Natural killer cell (primary cell): ENCODE data around the gene DENND2A. TPM values are rescaled to one million over a fixed set of nuclear protein-coding genes. Genes with fewer than 3 reads are reported as not detected.

ENCODE experiments used
- ATAC-seq, 3 donors: fragments of 150-1000 bp in 2 of 3; fragments of 200-7000 bp in 1 of 3; cut with Tn5 transposase; 1 replicate in 1 of 3; 2 replicates in 2 of 3; pipeline ENCODE4 v1.10.0; 2021; ENCODE audit warnings: mild to moderate bottlenecking in 2 of 3, moderate library complexity in 2 of 3
- DNase-seq, 2 donors: peaks; one replicate each; pipeline versions ENCODE4 v3.0.0 to v3.0.0-alpha.2; 2013 to 2021; ENCODE audit warnings: mixed read lengths in 1 of 2
- H3K27ac ChIP-seq: one replicate; pipeline ENCODE4 v1.5.1; 2013; ENCODE audit warnings: mild to moderate bottlenecking, low read length
- H3K27me3 ChIP-seq: one replicate; pipeline ENCODE4 v1.6.1; 2013; ENCODE audit warnings: low read length; ENCODE audit not compliant: control insufficient read depth, insufficient read depth
- H3K36me3 ChIP-seq: one replicate; pipeline ENCODE4 v1.6.1; 2013; ENCODE audit warnings: low read length; ENCODE audit not compliant: control insufficient read depth, insufficient read depth
- H3K4me1 ChIP-seq: one replicate; pipeline ENCODE4 v1.6.1; 2013; ENCODE audit warnings: low read length; ENCODE audit not compliant: control insufficient read depth, insufficient read depth
- H3K4me3 ChIP-seq: one replicate; pipeline ENCODE4 v1.5.1; 2013; ENCODE audit warnings: low read length
- H3K9me3 ChIP-seq: one replicate; pipeline ENCODE4 v1.6.1; 2013; ENCODE audit warnings: low read length; ENCODE audit not compliant: control insufficient read depth, insufficient read depth
- H3K27ac Mint-ChIP-seq, 2 donors: one replicate each; pipeline ENCODE4 v1.8.0; 2022; ENCODE audit warnings: mild to moderate bottlenecking in 2 of 2, mixed read lengths in 2 of 2, moderate library complexity in 1 of 2
- H3K27me3 Mint-ChIP-seq, 2 donors: one replicate each; pipeline ENCODE4 v1.8.0; 2022; ENCODE audit warnings: low read depth in 2 of 2, mixed read lengths in 2 of 2
- H3K36me3 Mint-ChIP-seq: one replicate; pipeline ENCODE4 v1.8.0; 2022; ENCODE audit warnings: mixed read lengths
- H3K4me1 Mint-ChIP-seq, 2 donors: one replicate each; pipeline ENCODE4 v1.8.0; 2022; ENCODE audit warnings: mixed read lengths in 2 of 2
- H3K4me3 Mint-ChIP-seq: one replicate; pipeline ENCODE4 v1.8.0; 2022; ENCODE audit warnings: mild to moderate bottlenecking, moderate library complexity, mixed read lengths
- H3K9me3 Mint-ChIP-seq, 2 donors: one replicate each; pipeline ENCODE4 v1.8.0; 2022; ENCODE audit warnings: mixed read lengths in 2 of 2
- CTCF ChIP-seq: fragments of 200-600 bp; IDR thresholded peaks from one replicate; pipeline ENCODE4 v1.8.0; 2022; ENCODE audit warnings: antibody characterized with exemption
- WGBS: methylation state at CpG from one replicate; pipeline ENCODE4 v1.1.7; 2013; ENCODE audit warnings: missing lambda C conversion rate; ENCODE audit not compliant: insufficient coverage; 5-methylcytosine and 5-hydroxymethylcytosine counted together
- intact Hi-C: fragments of 100-400 bp; cut with micrococcal nuclease; formaldehyde crosslinking; loops from one replicate; pipeline ENCODE4 v1.14.2; 2022
- total RNA-seq, 4 donors: library from RNA; stranded (reverse); fragments of 120-200 nt in 1 of 4; gene quantifications; one replicate each; pipeline versions ENCODE4 v1.2.3 to v1.2.4, GENCODE V29; 2013 to 2022

DENND2A gene
- total RNA-seq, 3 donors from 2014 or later (not counting 1 experiment from before 2014, with no cell fraction given) = 0.12 TPM; not detected in 2

- Histone ChIP-seq H3K9me3 (no peaks in the 10 kb centered on the region), H3K4me3 (no peak overlapping the region), H3K27ac (no peak overlapping the region), H3K27me3 (no peaks in the 10 kb centered on the region), H3K36me3 (no peaks in the 10 kb centered on the region), H3K4me1 (no peaks in the 10 kb centered on the region)
- H3K27ac Mint-ChIP-seq = no peak overlapping the region
- 75% methylated on average over 4 of the region's 4 CpGs for WGBS
- peaks cover 17% of the 10 kb centered on the region in 2 donors for H3K27me3 Mint-ChIP-seq
- no peaks in the 10 kb centered on the region for H3K9me3 Mint-ChIP-seq
- no peak overlapping the region for H3K4me3 Mint-ChIP-seq
- peaks cover 0 to 4% of the 10 kb centered on the region in 2 donors for H3K4me1 Mint-ChIP-seq
- ATAC-seq (no peak), DNase-seq (no peak)
- H3K36me3 Mint-ChIP-seq = no peaks in the 10 kb centered on the region
- intact Hi-C loops = no loop called here
- TF ChIP-seq CTCF = no peak
Measured at GRCh38 chr7:140541176-140541512, 99.5 kb downstream of the DENND2A start.

- intact Hi-C loops = no loop called here
- no peaks in the 10 kb centered on the region for H3K36me3 Mint-ChIP-seq
- no peaks in the 10 kb centered on the region for H3K36me3 ChIP-seq
- no peak overlapping the region for H3K4me3 Mint-ChIP-seq
- TF ChIP-seq CTCF = no peak
- no peak for DNase-seq
- no peaks in the 10 kb centered on the region for H3K9me3 ChIP-seq
- H3K27me3 ChIP-seq = no peaks in the 10 kb centered on the region
- peaks cover 0 to 4% of the 10 kb centered on the region in 2 donors for H3K4me1 Mint-ChIP-seq
- 90% methylated on average over 18 of the region's 18 CpGs for WGBS
- no peaks in the 10 kb centered on the region for H3K4me1 ChIP-seq
- no peak overlapping the region for H3K27ac ChIP-seq
- H3K4me3 ChIP-seq = no peak overlapping the region
- peaks cover 14 to 17% of the 10 kb centered on the region in 2 donors for H3K27me3 Mint-ChIP-seq
- H3K9me3 Mint-ChIP-seq = no peaks in the 10 kb centered on the region
- ATAC-seq = no peak
- H3K27ac Mint-ChIP-seq = no peak overlapping the region
Measured at GRCh38 chr7:140540136-140540777, 100.4 kb downstream of the DENND2A start.

GRCh38 chr7:140539461-140539860 lies 101.2 kb downstream of the DENND2A start:
- ATAC-seq (no peak), DNase-seq (no peak)
- Histone ChIP-seq H3K27ac (no peak overlapping the region), H3K27me3 (no peaks in the 10 kb centered on the region), H3K36me3 (no peaks in the 10 kb centered on the region), H3K4me1 (no peaks in the 10 kb centered on the region), H3K9me3 (no peaks in the 10 kb centered on the region), H3K4me3 (no peak overlapping the region)
- H3K27me3 Mint-ChIP-seq = peaks cover 17% of the 10 kb centered on the region in 2 donors
- intact Hi-C loops = no loop called here
- no peak overlapping the region for H3K4me3 Mint-ChIP-seq
- 90% methylated on average over 18 of the region's 18 CpGs for WGBS
- no peak overlapping the region for H3K27ac Mint-ChIP-seq
- no peaks in the 10 kb centered on the region for H3K9me3 Mint-ChIP-seq
- no peaks in the 10 kb centered on the region for H3K36me3 Mint-ChIP-seq
- no peak for TF ChIP-seq CTCF
- H3K4me1 Mint-ChIP-seq = peaks cover 0 to 4% of the 10 kb centered on the region in 2 donors
